ENCODE measurements around the gene CD4.

GRCh38 chr12:6791931-6792520 is 2.7 kb downstream of the CD4 start:
- no peak for TF ChIP-seq RCOR1 (IDR thresholded peaks at IDR 0.05; ENCODE audit: low read length)
- TF ChIP-seq IRF3 (IDR thresholded peaks at IDR 0.05; ENCODE audit: low read depth, low read length): no peak
- TF ChIP-seq TCF12 (IDR thresholded peaks at IDR 0.05): no peak
- TF ChIP-seq RFX5 (IDR thresholded peaks at IDR 0.05; ENCODE audit: low read length): no peak
- TF ChIP-seq TAF1 (IDR thresholded peaks at IDR 0.05; ENCODE audit: borderline replicate concordance, low read depth, low read length): no peak
- no peak for TF ChIP-seq CTCF (IDR thresholded peaks at IDR 0.05)
- TF ChIP-seq FOXM1 (IDR thresholded peaks at IDR 0.05; ENCODE audit: low read depth): no peak
- no peak for TF ChIP-seq EZH2phosphoT487 (IDR thresholded peaks at IDR 0.05; ENCODE audit: borderline replicate concordance, low read depth)
- no peak for TF ChIP-seq SMC3 (IDR thresholded peaks at IDR 0.05; ENCODE audit: low read depth, low read length)
- TF ChIP-seq SIN3A (IDR thresholded peaks at IDR 0.05; ENCODE audit: borderline replicate concordance, low read depth, low read length): no peak
- no peak for TF ChIP-seq RAD21 (IDR thresholded peaks at IDR 0.05; ENCODE audit: low read length)
